ENCODE measurements around the gene SMYD3.
"Not testable (repeated sequence)": the region's sequence is repeated elsewhere in the genome, so short reads cannot be mapped to it uniquely, and the experiment has no call there.

The SMYD3 gene

DNA sequence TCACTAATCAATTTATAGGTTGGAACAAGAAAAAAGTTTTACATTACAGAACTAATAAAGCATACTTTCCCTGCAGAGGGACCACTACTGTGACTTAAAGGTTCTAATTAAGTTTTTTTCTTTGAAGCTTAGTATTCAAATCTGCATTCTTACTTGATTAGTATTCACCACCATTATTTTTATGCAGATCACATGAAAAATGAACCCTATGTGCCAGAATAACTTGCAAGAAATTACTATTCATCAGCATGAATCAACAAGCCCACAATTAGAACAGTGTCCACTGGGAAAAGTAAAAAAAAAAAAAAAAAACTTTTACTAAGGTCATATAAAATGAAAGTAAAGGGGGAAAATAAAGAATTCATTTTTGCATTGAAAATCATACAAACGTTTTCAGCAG, 90.8 kb downstream of the SMYD3 start:
- DNase-seq (ENCODE audit: low spot score), result no peak

- DNase-seq (ENCODE audit: low spot score), result no peak
These were observed 92.1 kb downstream of the SMYD3 start for GRCh38 chr1:246415028-246415427.

DNA sequence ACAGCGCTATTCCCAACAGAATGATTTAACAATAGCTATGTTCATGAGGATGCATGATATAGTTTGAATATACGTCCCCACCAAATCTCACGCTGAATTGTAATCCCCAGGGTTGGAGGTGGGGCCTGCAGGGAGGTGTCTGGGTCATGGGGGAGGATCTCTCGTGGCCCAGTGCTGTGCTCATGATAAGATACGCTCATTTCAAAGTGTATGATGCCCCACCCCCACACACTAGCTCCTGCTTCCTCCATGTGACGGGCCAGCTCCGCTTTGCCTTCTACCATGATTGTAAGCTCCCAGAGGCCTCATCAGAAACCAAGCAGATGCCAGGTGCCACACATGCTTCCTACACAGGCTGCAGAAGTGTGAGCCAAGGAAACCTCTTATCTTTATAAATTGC, 93.6 kb downstream of the SMYD3 start:
- DNase-seq (ENCODE audit: low spot score), result no peak

GRCh38 chr1:246404078-246404477, 103.0 kb downstream of the SMYD3 start:
- DNase-seq (ENCODE audit: low spot score), result no peak

DNA sequence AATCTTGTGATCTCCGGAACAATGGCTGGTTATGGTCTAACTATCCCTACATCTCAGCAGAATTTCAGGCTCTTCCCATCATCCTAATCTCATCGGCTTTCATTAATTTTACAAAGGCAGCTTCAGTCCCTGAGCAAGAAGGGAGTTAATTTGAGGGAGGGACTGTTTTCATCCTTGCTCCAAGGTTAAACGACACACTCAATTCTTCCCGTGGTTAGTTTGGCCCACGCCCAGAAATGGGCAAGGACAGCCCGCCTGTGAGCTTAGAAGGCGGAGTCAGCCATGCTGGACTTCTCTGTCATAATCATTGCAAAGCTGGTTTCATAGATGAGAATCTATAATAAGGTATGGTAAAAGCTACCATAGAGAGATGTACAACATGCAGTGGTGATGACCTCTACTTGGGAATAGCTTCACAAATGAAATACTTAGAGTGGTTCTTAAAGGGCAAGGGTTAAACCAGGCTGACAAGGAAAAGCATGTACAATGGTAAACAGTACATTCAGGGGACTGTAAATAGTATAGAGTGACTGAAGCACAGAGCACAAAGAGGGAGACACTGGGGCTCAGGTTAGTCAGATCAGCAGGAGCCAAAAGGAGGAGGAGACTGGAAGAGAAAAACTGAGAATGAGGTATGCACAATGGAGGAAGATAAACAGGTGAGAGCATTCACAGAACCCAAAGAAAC, 108.8 kb downstream of the SMYD3 start:
- no peak for DNase-seq (ENCODE audit: low spot score)

GRCh38 chr1:246397046-246397445, 110.0 kb downstream of the SMYD3 start:
- DNase-seq (ENCODE audit: low spot score), result no peak

GRCh38 chr1:246396322-246396721, 110.8 kb downstream of the SMYD3 start:
- DNase-seq (ENCODE audit: low spot score), result no peak

DNA sequence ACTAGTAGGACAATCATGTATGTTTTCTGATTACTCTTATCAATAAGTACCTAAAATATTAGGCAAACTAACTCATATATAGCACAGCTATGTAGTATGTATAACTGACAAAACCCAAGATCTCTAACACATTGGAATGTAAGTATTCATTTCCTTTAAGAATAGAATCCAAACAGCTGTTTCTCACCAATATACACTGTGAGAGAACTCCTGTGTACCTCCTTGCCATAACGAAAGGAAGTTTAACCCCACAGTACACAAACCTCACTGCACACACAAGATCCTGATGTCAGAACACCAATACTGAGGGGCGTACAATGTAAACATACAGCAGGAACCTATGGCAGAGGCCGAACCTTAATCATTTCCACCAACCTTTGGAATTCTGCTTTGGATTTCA, 113.0 kb downstream of the SMYD3 start:
- no peak for DNase-seq (ENCODE audit: low spot score)

- DNase-seq (ENCODE audit: low spot score), result no peak
These were observed 116.2 kb downstream of the SMYD3 start for GRCh38 chr1:246390855-246391254.

GRCh38 chr1:246384616-246385015, 122.5 kb downstream of the SMYD3 start:
- DNase-seq (ENCODE audit: low spot score), result no peak

- no peak for DNase-seq (ENCODE audit: low spot score)
These were observed 123.3 kb downstream of the SMYD3 start for GRCh38 chr1:246383791-246384190.

GRCh38 chr1:246383239-246383589, 123.9 kb downstream of the SMYD3 start:
- DNase-seq (ENCODE audit: low spot score), result no peak

DNA sequence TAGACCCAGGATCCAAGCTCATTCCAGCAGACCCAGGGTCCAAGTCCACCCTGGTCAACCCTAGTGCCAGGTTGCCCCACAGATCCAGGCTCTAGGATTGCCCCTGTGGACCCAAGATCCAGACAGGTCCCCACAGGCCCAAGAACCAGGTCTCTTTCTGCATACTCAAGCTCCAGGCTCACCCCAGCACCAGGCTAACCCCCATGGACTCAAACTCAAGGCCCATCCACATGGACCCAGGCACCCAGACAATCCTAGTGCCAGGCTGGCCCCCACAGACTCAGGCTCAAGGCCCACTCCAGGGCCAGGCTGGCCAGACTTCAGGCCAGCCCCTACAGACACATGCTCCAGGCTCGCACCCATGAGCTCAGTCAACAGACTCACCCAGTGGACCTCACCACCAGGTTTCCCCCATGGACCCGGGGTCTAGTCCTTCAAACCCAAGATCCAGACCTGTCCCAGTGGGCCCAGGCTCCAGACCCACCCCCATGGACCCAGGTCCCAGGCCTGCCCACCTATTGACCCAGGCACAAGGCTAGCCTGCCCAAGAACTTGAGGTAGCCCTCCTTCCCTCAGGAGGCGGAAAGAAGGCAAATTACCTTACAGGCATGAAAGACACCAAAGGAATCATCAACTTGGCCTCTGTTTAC, 124.4 kb downstream of the SMYD3 start:
- no peak for DNase-seq (ENCODE audit: low spot score)

DNA sequence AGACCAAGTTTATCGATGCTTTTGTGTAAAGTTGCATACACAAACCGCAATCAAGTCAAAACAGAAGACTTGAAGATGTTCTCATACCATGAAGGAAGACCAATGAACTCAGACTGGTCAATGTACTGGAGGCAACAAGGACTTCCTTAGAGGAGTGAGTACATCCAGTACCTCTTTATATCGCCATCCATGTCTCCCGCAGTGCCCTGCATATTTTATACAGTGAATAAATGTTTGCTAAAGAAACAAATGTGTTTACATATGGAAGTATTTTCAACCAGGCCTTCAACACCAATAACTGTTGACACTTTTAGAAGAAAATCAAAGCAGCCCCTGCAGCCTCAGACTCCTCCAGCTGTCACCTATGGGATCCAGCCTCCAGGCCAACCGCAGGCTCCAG, 125.6 kb downstream of the SMYD3 start:
- no peak for DNase-seq (ENCODE audit: low spot score)

- no peak for DNase-seq (ENCODE audit: low spot score)
These were observed 129.4 kb downstream of the SMYD3 start for GRCh38 chr1:246377625-246378153.

- no peak for DNase-seq (ENCODE audit: low spot score)
These were observed 133.1 kb downstream of the SMYD3 start for GRCh38 chr1:246373828-246374569.

DNA sequence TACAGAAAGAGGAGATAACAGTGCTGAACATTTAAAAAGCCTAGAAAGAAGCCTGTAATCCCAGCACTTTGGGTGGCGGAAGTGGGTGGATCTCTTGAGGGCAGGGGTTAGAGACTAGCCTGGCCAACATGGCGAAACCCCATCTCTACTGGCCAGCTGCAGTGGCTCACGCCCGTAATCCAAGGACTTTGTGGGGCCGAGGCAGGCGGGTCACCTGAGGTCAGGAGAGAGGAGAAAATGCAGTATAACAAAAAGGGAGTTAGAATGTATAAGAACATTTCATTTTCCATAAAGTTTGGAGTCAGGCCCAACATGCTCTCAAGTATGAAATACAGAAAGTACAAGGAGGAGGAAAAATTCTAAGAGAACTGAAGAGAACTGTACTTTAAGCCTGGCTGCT, 134.5 kb downstream of the SMYD3 start:
- no peak for DNase-seq (ENCODE audit: low spot score)

- no peak for DNase-seq (ENCODE audit: low spot score)
These were observed 140.0 kb downstream of the SMYD3 start for GRCh38 chr1:246367041-246367440.

- DNase-seq (ENCODE audit: low spot score), result no peak
These were observed 141.4 kb downstream of the SMYD3 start for GRCh38 chr1:246365708-246366107.

DNA sequence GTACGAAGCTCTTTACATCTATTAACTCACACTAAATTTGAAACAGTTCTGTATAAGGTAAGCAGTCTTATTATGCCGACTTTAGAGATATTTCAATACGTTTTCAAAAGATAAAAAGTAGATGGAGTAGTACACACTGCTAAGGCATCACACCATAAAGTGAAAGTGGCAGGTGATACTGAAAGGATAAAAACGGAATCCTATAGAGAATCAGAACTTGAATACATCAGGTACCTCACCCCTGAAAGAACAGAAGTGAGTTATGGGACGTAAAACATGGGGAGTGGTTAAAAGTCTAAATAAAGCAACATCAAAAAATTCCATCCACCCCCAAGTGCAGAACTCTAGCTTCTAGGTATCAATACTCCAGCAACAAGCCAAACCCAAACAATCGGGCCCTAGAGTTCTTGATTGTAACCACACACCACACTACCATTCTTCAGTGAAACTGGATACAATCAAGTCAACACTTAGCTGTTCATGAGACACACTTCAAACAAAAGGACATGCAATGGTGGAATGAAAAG, 142.6 kb downstream of the SMYD3 start:
- DNase-seq (ENCODE audit: low spot score), result no peak

DNA sequence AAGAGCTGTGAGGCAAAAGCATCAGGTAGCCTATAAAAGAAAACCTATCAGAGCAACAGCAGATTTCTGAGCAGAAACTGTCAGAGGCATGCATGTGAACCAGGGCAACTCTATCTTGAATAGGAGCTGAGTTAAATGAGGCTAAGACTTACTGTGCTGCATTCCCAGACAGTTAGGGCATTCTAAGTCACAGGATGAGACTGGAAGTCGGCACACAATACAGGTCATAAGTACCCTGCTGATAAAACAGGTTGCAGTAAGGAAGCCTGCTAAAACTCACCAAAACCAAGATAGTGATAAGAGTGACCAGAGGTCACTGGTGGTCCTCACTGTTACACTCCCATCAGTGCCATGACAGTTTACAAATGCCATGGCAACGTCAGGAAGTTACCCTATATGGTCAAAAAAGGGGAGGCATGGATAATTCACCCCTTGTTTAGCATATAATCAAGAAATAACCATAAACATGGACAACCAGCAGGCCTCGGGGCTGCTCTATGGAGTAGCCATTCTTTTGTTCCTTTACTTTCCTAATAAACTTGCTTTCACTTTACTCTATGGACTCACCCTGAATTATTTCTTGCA, 150.0 kb downstream of the SMYD3 start:
- not testable (repeated sequence) for DNase-seq (ENCODE audit: low spot score)

- DNase-seq (ENCODE audit: low spot score), result no peak
These were observed 151.5 kb downstream of the SMYD3 start for GRCh38 chr1:246355411-246356230.
